ENCODE measurements around the gene ZFP1.
"Not testable (repeated sequence)": the region's sequence is repeated elsewhere in the genome, so short reads cannot be mapped to it uniquely, and the experiment has no call there.

Gene ZFP1

GRCh38 chr16:75204905-75205304, 56.6 kb downstream of the ZFP1 start:
- not testable (repeated sequence) for DNase-seq (ENCODE audit: low spot score)

- not testable (repeated sequence) for DNase-seq (ENCODE audit: low spot score)
Measured at GRCh38 chr16:75205438-75205837, 57.1 kb downstream of the ZFP1 start.

GRCh38 chr16:75205961-75206748, 57.8 kb downstream of the ZFP1 start:
- DNase-seq (ENCODE audit: low spot score), result not testable (repeated sequence)

- no peak for DNase-seq (ENCODE audit: low spot score)
Measured at GRCh38 chr16:75206749-75207451, 58.6 kb downstream of the ZFP1 start, which contains the start of gene CTRB2. CTRB2 (minus strand) TSS chr16:75207161; CDS start chr16:75207141, 20 bp downstream.

GRCh38 chr16:75207831-75208230, 59.5 kb downstream of the ZFP1 start:
- no peak for DNase-seq (ENCODE audit: low spot score)

GRCh38 chr16:75208242-75208825, 60.0 kb downstream of the ZFP1 start:
- no peak for DNase-seq (ENCODE audit: low spot score)

- no peak for DNase-seq (ENCODE audit: low spot score)
Measured at GRCh38 chr16:75208861-75209505, 60.7 kb downstream of the ZFP1 start.

GRCh38 chr16:75209514-75209913, 61.2 kb downstream of the ZFP1 start:
- not testable (repeated sequence) for DNase-seq (ENCODE audit: low spot score)

GRCh38 chr16:75209944-75210343, 61.6 kb downstream of the ZFP1 start:
- no peak for DNase-seq (ENCODE audit: low spot score)

- not testable (repeated sequence) for DNase-seq (ENCODE audit: low spot score)
Measured at GRCh38 chr16:75211286-75211685, 63.0 kb downstream of the ZFP1 start.

GRCh38 chr16:75216127-75216526, 67.8 kb downstream of the ZFP1 start:
- no peak for DNase-seq (ENCODE audit: low spot score)

GRCh38 chr16:75216576-75216975, 68.3 kb downstream of the ZFP1 start:
- DNase-seq (ENCODE audit: low spot score), result no peak

- DNase-seq (ENCODE audit: low spot score), result no peak
Measured at GRCh38 chr16:75217389-75217851, 69.1 kb downstream of the ZFP1 start.

GRCh38 chr16:75218256-75219076, 70.1 kb downstream of the ZFP1 start, which contains the start of gene CTRB1:
CTRB1 (plus strand) TSS chr16:75218988; CDS start chr16:75219008, 20 bp downstream.
- no peak for DNase-seq (ENCODE audit: low spot score)

- no peak for DNase-seq (ENCODE audit: low spot score)
Measured at GRCh38 chr16:75219088-75219487, 70.8 kb downstream of the ZFP1 start.

GRCh38 chr16:75219838-75220237, 71.5 kb downstream of the ZFP1 start:
- DNase-seq (ENCODE audit: low spot score), result no peak

Measured in cerebellar cortex (tissue), 1 donor.